DND-41 (cell line): ENCODE measurements around the gene ZNF668.

ENCODE experiments used
- EZH2 ChIP-seq: IDR thresholded peaks from 3 replicates; pipeline ENCODE4 v1.6.1; 2012; ENCODE audit warnings: borderline replicate concordance, low read depth, mild to moderate bottlenecking, moderate library complexity, low read length, inconsistent platforms; ENCODE audit not compliant: severe bottlenecking
- TF ChIP-seq, protein P1 (sequence below): IDR thresholded peaks from 2 replicates; pipeline ENCODE4 v1.5.1; 2012; ENCODE audit warnings: borderline replicate concordance, low read length, moderate library complexity, mild to moderate bottlenecking; ENCODE audit not compliant: poor library complexity, severe bottlenecking; ENCODE audit errors: extremely low read depth

DNA sequence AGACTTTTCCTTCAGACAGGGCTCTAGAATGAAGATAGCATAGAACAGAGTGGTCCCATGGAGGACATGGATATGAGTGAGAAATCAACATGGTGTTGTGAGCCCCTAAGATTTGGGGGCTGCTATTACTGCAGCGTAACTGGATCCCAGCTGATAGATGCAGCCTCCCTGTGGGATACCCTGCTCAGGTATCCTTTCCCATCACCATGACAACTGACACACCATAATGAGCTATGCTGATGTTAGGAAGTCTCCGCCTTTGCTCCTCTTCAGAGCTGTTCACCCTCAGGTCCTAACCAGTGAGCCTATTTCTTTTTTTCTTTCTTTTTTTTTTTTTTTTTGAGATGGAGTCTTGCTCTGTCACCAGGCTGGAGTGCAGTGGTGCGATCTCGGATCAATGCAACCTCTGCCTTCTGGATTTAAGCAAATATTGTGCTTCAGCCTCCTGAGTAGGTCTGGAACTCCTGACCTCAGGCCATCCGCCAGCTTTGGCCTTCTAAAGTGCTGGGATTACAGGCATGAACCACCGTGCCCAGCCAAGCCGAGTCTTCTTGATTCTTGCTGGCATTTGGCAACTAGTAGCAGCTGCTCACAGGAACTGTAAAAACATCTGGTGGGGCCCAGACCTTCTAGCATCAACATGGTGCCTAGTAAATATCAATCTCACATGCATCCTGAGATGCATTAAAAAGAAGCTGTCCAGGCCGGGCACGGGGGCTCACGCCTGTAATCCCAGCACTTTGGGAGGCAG lies 23.6 kb downstream of the ZNF668 start:
- TF ChIP-seq, protein P1, sequence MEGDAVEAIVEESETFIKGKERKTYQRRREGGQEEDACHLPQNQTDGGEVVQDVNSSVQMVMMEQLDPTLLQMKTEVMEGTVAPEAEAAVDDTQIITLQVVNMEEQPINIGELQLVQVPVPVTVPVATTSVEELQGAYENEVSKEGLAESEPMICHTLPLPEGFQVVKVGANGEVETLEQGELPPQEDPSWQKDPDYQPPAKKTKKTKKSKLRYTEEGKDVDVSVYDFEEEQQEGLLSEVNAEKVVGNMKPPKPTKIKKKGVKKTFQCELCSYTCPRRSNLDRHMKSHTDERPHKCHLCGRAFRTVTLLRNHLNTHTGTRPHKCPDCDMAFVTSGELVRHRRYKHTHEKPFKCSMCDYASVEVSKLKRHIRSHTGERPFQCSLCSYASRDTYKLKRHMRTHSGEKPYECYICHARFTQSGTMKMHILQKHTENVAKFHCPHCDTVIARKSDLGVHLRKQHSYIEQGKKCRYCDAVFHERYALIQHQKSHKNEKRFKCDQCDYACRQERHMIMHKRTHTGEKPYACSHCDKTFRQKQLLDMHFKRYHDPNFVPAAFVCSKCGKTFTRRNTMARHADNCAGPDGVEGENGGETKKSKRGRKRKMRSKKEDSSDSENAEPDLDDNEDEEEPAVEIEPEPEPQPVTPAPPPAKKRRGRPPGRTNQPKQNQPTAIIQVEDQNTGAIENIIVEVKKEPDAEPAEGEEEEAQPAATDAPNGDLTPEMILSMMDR: no peak
- no peak for TF ChIP-seq EZH2
